GM12878 (cell line): Measurements from ENCODE around the gene FAM53B. TPM values are rescaled to one million over a fixed set of nuclear protein-coding genes. Genes with fewer than 3 reads are reported as not detected.

ENCODE experiments used
- ASH2L ChIP-seq: fragments of 300-600, 200-600 bp; sonication (generic); IDR thresholded peaks from 2 replicates; pipeline ENCODE4 v1.6.1; 2017; ENCODE audit warnings: low read depth, mild to moderate bottlenecking, borderline replicate concordance
- ATF3 ChIP-seq: IDR thresholded peaks from 2 replicates; pipeline ENCODE4 v1.6.1; 2011; ENCODE audit warnings: low read depth, mild to moderate bottlenecking, low read length, moderate library complexity, borderline replicate concordance; ENCODE audit errors: extremely low read depth
- CBX3 ChIP-seq: fragments of 200-600 bp; sonication (generic); IDR thresholded peaks from 2 replicates; pipeline ENCODE4 v1.6.1; 2016; ENCODE audit warnings: low read depth, borderline replicate concordance
- CEBPZ ChIP-seq: fragments of 150-350 bp; IDR thresholded peaks from 2 replicates; pipeline ENCODE4 v1.6.1; 2016; ENCODE audit warnings: low read depth, low read length
- CHD2 ChIP-seq: IDR thresholded peaks from 2 replicates; pipeline ENCODE4 v1.6.1; 2011; ENCODE audit warnings: low read depth, low read length, improper control_type of control experiment, borderline replicate concordance
- CREM ChIP-seq: IDR thresholded peaks from 2 replicates; pipeline ENCODE4 v1.6.1; 2014; ENCODE audit warnings: antibody characterized with exemption, low read depth
- ETV6 ChIP-seq, 2 experiments: fragments of 450-650 bp in 1 of 2; IDR thresholded peaks in 1 of 2; conservative IDR thresholded peaks in 1 of 2; 2 replicates each; pipeline ENCODE4 v1.6.1; 2014; ENCODE audit warnings: antibody characterized with exemption in 1 of 2, borderline replicate concordance in 1 of 2, low read depth in 1 of 2, mild to moderate bottlenecking in 1 of 2, moderate library complexity in 1 of 2
- IRF3 ChIP-seq: fragments of 450-650 bp; IDR thresholded peaks from 2 replicates; pipeline ENCODE4 v1.6.1; 2014; ENCODE audit warnings: mild to moderate bottlenecking
- LARP7 ChIP-seq: fragments of 450-650 bp; IDR thresholded peaks from 2 replicates; pipeline ENCODE4 v1.6.1; 2017; ENCODE audit warnings: mild to moderate bottlenecking
- MEF2B ChIP-seq: fragments of 450-650 bp; IDR thresholded peaks from 2 replicates; pipeline ENCODE4 v1.6.1; 2018; ENCODE audit warnings: mild to moderate bottlenecking, moderate library complexity; ENCODE audit not compliant: partially characterized antibody, poor library complexity, severe bottlenecking
- MTA2 ChIP-seq: fragments of 450-650 bp; IDR thresholded peaks from 2 replicates; pipeline ENCODE4 v1.6.1; 2016; ENCODE audit warnings: low read depth, mild to moderate bottlenecking, moderate library complexity
- PAX5 ChIP-seq: IDR thresholded peaks from 2 replicates; pipeline ENCODE4 v1.6.1; 2011; ENCODE audit warnings: low read depth, low read length, borderline replicate concordance
- POU2F2 ChIP-seq: IDR thresholded peaks from 3 replicates; pipeline ENCODE4 v1.6.1; 2011; ENCODE audit warnings: low read depth, mild to moderate bottlenecking, low read length, borderline replicate concordance
- RUNX3 ChIP-seq: IDR thresholded peaks from 2 replicates; pipeline ENCODE4 v1.6.1; 2012; ENCODE audit warnings: low read length, inconsistent platforms
- SMAD1 ChIP-seq: fragments of 450-650 bp; IDR thresholded peaks from 2 replicates; pipeline ENCODE4 v1.6.1; 2018; ENCODE audit warnings: mild to moderate bottlenecking, low read depth; ENCODE audit not compliant: partially characterized antibody
- STAT3 ChIP-seq: IDR thresholded peaks from 2 replicates; pipeline ENCODE4 v1.6.1; 2011; ENCODE audit warnings: low read depth, low read length, improper control_type of control experiment
- ZBTB11 ChIP-seq: fragments of 450-650 bp; formaldehyde crosslinking; IDR thresholded peaks from 2 replicates; pipeline ENCODE4 v1.5.0; 2022; ENCODE audit warnings: mild to moderate bottlenecking, missing genetic modification characterization
- ZNF274 ChIP-seq: IDR thresholded peaks from one replicate; pipeline ENCODE4 v1.8.0; 2011; ENCODE audit not compliant: insufficient read length, insufficient read depth
- ZZZ3 ChIP-seq: IDR thresholded peaks from 2 replicates; pipeline ENCODE4 v1.6.1; 2011; ENCODE audit warnings: low read depth; ENCODE audit not compliant: control insufficient read depth, insufficient read length
- polyA plus RNA-seq, 11 experiments: library from polyadenylated mRNA; depleted of rRNA in 4 of 11; unstranded in 6 of 11; stranded (reverse) in 5 of 11; fragments of >200 nt; fragmentation: Nextera tagmentation in 4 of 11; fragmentation: Illumina TruSeq in 1 of 11; extraction: Ambion mirVana in 4 of 11; extraction: Trizol in 1 of 11; gene quantifications; 1 replicate in 1 of 11; 2 replicates in 10 of 11; pipeline versions ENCODE4 v1.2.1 to v1.2.3, GENCODE V29; 2011 to 2016; ENCODE audit warnings: inconsistent platforms in 2 of 11, missing spikeins in 2 of 11, low read depth in 1 of 11
- total RNA-seq, 4 experiments: library from RNA; depleted of rRNA in 3 of 4; stranded (reverse); fragments of >200 nt in 3 of 4; fragmentation: Illumina TruSeq in 1 of 4; extraction: Trizol in 1 of 4; gene quantifications; 2 replicates each; pipeline versions ENCODE4 v1.2.1 to v1.2.3, GENCODE V29; 2013 to 2021

The FAM53B gene
- total and polyA plus RNA-seq, 10 of the 15 experiments (the other 5 are each of a cell fraction or from before 2014, with no cell fraction given): 0.05 to 26.3 (median 8.1) TPM

- TF ChIP-seq ZBTB11 (0 out of 2 replicates have a peak, but pooled peaks have one; percentile 12), PAX5 (peak; percentile 15; the same call in 1 of the 2 replicates), CBX3 (no peak), ZNF274 (no peak), CREM (peak; percentile 38; the same call in 1 of the 2 replicates), SMAD1 (peak; percentile 92), CEBPZ (no peak), MTA2 (no peak; the same call in 1 of the 2 replicates), POU2F2 (peak; percentile 42; the same call in 1 of the 3 replicates), ASH2L (0 out of 2 replicates have a peak, but pooled peaks have one; percentile 73), LARP7 (peak; percentile 72), ZZZ3 (no peak), MEF2B (peak; percentile 26), ATF3 (no peak), RUNX3 (peak; percentile 52; the same call in 1 of the 2 replicates), IRF3 (no peak), STAT3 (no peak), ETV6 (conservative IDR thresholded peaks at IDR 0.05 in 1 of 2, IDR thresholded peaks at IDR 0.05 in 1 of 2; ENCODE audit: borderline replicate concordance in 1 of 2, low read depth in 1 of 2) (no peak; a peak in 2 of 4 replicates), CHD2 (peak; percentile 70; the same call in 1 of the 2 replicates)
Measured at GRCh38 chr10:124791547-124792348, 47.6 kb upstream of the FAM53B start, which contains the start of gene EEF1AKMT2 (continued).
